Suprapubic skin (tissue), 4 donors: Measurements from ENCODE around the gene TEKT3. TPM values are rescaled to one million over a fixed set of nuclear protein-coding genes. Genes with fewer than 3 reads are reported as not detected.

Experiments
- DNase-seq, 2 donors: peaks; one replicate each; pipeline ENCODE4 v3.0.0-alpha.2; 2019; ENCODE audit warnings: low spot score in 2 of 2
- H3K27ac ChIP-seq: fragments of 200-600 bp; sonication (generic); one replicate; pipeline ENCODE4 v1.5.1; 2019
- H3K27me3 ChIP-seq: fragments of 200-600 bp; sonication (generic); one replicate; pipeline ENCODE4 v1.5.1; 2019
- H3K36me3 ChIP-seq: fragments of 200-600 bp; sonication (generic); one replicate; pipeline ENCODE4 v1.5.1; 2019
- H3K4me1 ChIP-seq: fragments of 200-600 bp; sonication (generic); one replicate; pipeline ENCODE4 v1.5.1; 2019
- H3K4me3 ChIP-seq: fragments of 200-600 bp; sonication (generic); one replicate; pipeline ENCODE4 v1.5.1; 2019; ENCODE audit warnings: mild to moderate bottlenecking
- H3K9me3 ChIP-seq: fragments of 200-600 bp; sonication (generic); one replicate; pipeline ENCODE4 v1.5.1; 2019
- CTCF ChIP-seq, 2 donors: fragments of 200-600 bp in 1 of 2; fragments of 450-650 bp in 1 of 2; sonication (generic) in 1 of 2; IDR thresholded peaks; one replicate each; pipeline ENCODE4 v1.5.1; 2016 to 2019; ENCODE audit warnings: antibody characterized with exemption in 2 of 2, mild to moderate bottlenecking in 1 of 2, moderate library complexity in 1 of 2
- EP300 ChIP-seq: sonication (generic); formaldehyde crosslinking; IDR thresholded peaks from one replicate; pipeline ENCODE4 v1.6.1; 2017; ENCODE audit warnings: antibody characterized with exemption
- POLR2A ChIP-seq, 2 donors: fragments of 450-650 bp; IDR thresholded peaks; one replicate each; pipeline ENCODE4 v1.6.1; 2017; ENCODE audit warnings: antibody characterized with exemption in 2 of 2, mild to moderate bottlenecking in 2 of 2, moderate library complexity in 2 of 2
- POLR2AphosphoS5 ChIP-seq, 3 donors: sonication (generic); formaldehyde crosslinking; IDR thresholded peaks; one replicate each; pipeline ENCODE4 v1.6.1; 2017; ENCODE audit warnings: antibody characterized with exemption in 3 of 3
- WGBS: methylation state at CpG from one replicate; pipeline ENCODE4 v1.1.5; 2018; 5-methylcytosine and 5-hydroxymethylcytosine counted together
- total RNA-seq, 4 donors: library from RNA; depleted of rRNA; stranded (reverse); fragments of >200 nt; gene quantifications; one replicate each; pipeline ENCODE4 v1.1.0, GENCODE V29; 2016

TEKT3 gene
- total RNA-seq, 4 donors from 2014 or later, result not detected

- Histone ChIP-seq H3K9me3 (no peaks in the 10 kb centered on the region), H3K27ac (no peak overlapping the region), H3K27me3 (no peaks in the 10 kb centered on the region), H3K36me3 (no peaks in the 10 kb centered on the region), H3K4me3 (no peak overlapping the region), H3K4me1 (no peaks in the 10 kb centered on the region)
- TF ChIP-seq CTCF (IDR thresholded peaks at IDR 0.05) (no peak), POLR2A (IDR thresholded peaks at IDR 0.05) (no peak)
- 81% methylated on average over 3 of the region's 3 CpGs for WGBS
- no peak for DNase-seq
Observed at GRCh38 chr17:15334266-15334665, 7.1 kb downstream of the TEKT3 start.

GRCh38 chr17:15332338-15332737 lies 9.1 kb downstream of the TEKT3 start:
- no peaks in the 10 kb centered on the region for H3K9me3 ChIP-seq
- no peaks in the 10 kb centered on the region for H3K4me1 ChIP-seq
- H3K4me3 ChIP-seq, result no peak overlapping the region
- no peaks in the 10 kb centered on the region for H3K36me3 ChIP-seq
- no peaks in the 10 kb centered on the region for H3K27me3 ChIP-seq
- no peak overlapping the region for H3K27ac ChIP-seq
- 66% methylated on average over 6 of the region's 6 CpGs for WGBS
- TF ChIP-seq CTCF (IDR thresholded peaks at IDR 0.05) (no peak), EP300 (no peak), POLR2A (IDR thresholded peaks at IDR 0.05) (no peak), POLR2AphosphoS5 (IDR thresholded peaks at IDR 0.05) (no peak)
- no peak for DNase-seq

GRCh38 chr17:15323131-15323530 lies 18.3 kb downstream of the TEKT3 start:
- H3K27me3 ChIP-seq, result no peaks in the 10 kb centered on the region
- H3K4me3 ChIP-seq, result no peak overlapping the region
- no peak for DNase-seq
- H3K27ac ChIP-seq, result no peak overlapping the region
- TF ChIP-seq EP300 (no peak), POLR2AphosphoS5 (IDR thresholded peaks at IDR 0.05) (no peak), POLR2A (IDR thresholded peaks at IDR 0.05) (no peak), CTCF (IDR thresholded peaks at IDR 0.05) (no peak)
- H3K9me3 ChIP-seq, result no peaks in the 10 kb centered on the region
- no peaks in the 10 kb centered on the region for H3K4me1 ChIP-seq
- 62% methylated on average over 4 of the region's 4 CpGs for WGBS
- H3K36me3 ChIP-seq, result no peaks in the 10 kb centered on the region

- Histone ChIP-seq H3K27me3 (no peaks in the 10 kb centered on the region), H3K27ac (no peak overlapping the region), H3K4me3 (no peak overlapping the region), H3K36me3 (no peaks in the 10 kb centered on the region), H3K4me1 (no peaks in the 10 kb centered on the region), H3K9me3 (no peaks in the 10 kb centered on the region)
- no peak for DNase-seq
- 88% methylated on average over 6 of the region's 6 CpGs for WGBS
- TF ChIP-seq EP300 (no peak), CTCF (IDR thresholded peaks at IDR 0.05) (no peak), POLR2AphosphoS5 (IDR thresholded peaks at IDR 0.05) (no peak), POLR2A (IDR thresholded peaks at IDR 0.05) (no peak)
Observed at GRCh38 chr17:15321556-15322251, 19.7 kb downstream of the TEKT3 start.

- no peak for DNase-seq
- no peaks in the 10 kb centered on the region for H3K9me3 ChIP-seq
- 82% methylated on average over 5 of the region's 5 CpGs for WGBS
- no peak for TF ChIP-seq POLR2A (IDR thresholded peaks at IDR 0.05)
- TF ChIP-seq POLR2AphosphoS5 (IDR thresholded peaks at IDR 0.05), result no peak
- no peak for TF ChIP-seq EP300
- no peak for TF ChIP-seq CTCF (IDR thresholded peaks at IDR 0.05)
- H3K4me3 ChIP-seq, result no peak overlapping the region
- no peaks in the 10 kb centered on the region for H3K36me3 ChIP-seq
- H3K27me3 ChIP-seq, result no peaks in the 10 kb centered on the region
- H3K4me1 ChIP-seq, result no peaks in the 10 kb centered on the region
- no peak overlapping the region for H3K27ac ChIP-seq
Observed at GRCh38 chr17:15319452-15320010, 21.9 kb downstream of the TEKT3 start.
